DOHH2 (cell line): ENCODE data around the gene SPR.

ENCODE experiments used
- CTCF ChIP-seq: fragments of 200-600 bp; sonication (generic); IDR thresholded peaks from one replicate; pipeline ENCODE4 v1.5.1; 2014; ENCODE audit warnings: antibody characterized with exemption, mild to moderate bottlenecking, low read depth, low read length; ENCODE audit not compliant: poor library complexity, severe bottlenecking
- EZH2phosphoT487 ChIP-seq: fragments of 200-600 bp; sonication (generic); IDR thresholded peaks from 2 replicates; pipeline ENCODE4 v1.6.1; 2017; ENCODE audit warnings: borderline replicate concordance, mild to moderate bottlenecking, antibody characterized with exemption, low read length, moderate library complexity, mixed read lengths

GRCh38 chr2:72925328-72925943 lies 38.2 kb downstream of the SPR start:
- TF ChIP-seq CTCF (no peak), EZH2phosphoT487 (no peak)
